Stimulated activated CD4-positive, alpha-beta T cell treated with anti-CD3 and anti-CD28 coated beads, Interleukin-15, amount 100 ng/mL, for 24 hours (primary cell): ENCODE results near the gene CRYGC.

Experiments
- DNase-seq: peaks from one replicate; pipeline ENCODE4 v3.0.0-alpha.2; 2020

CRYGC gene

DNA sequence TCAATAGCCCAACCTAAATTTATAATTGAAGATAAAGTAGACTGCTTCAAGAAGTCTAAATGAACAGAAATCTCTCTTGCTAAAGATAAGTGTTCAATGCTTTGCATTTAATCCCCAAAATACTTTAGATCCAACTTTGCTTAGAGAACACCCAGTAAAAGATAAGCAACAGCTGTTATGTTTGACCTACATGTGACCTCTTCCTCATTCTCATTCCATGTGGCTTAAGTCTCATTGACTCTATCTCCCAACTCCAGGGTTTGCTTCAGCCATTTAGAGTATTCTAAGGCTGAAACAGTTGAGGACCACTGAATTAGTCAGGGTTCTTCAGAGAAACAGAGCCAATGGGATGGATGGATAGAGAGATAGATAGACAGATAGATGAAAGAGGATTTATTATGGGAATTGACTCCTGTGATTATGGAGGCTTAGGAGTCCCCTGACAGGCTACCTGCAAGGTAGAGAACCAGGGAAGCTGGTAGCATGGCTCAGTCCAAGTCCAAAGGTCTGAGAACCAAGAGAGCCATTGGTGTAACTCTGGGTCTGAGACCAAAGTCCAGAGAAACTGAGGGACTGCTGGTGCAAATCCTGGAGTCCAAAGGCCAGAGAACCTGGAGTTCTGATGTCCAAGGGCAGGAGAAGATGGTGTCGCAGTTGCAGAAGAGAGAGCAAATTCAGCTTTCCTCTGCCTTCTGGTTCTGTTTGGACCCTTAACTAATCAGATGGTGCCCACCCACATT lies 37.4 kb downstream of the CRYGC start:
- DNase-seq: no peak

DNA sequence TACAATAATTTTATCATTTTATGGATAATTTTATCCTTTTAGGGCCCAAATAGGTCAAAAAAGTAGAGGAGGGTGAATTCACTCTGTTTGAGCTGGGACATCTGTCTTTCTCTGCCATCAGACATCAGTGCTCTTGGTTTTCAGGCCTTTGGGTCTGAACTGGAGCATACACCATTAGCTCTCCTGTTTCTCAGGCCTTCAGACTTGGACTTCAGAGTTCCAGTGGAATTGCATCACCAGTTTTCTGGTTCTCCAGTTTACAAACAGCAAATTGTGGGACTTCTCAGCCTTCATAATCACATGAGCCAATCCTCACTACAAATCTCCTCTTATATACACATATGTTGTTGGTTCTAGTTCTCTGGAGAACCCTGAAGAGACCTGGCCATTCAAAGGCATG lies 39.2 kb downstream of the CRYGC start:
- no peak for DNase-seq

DNA sequence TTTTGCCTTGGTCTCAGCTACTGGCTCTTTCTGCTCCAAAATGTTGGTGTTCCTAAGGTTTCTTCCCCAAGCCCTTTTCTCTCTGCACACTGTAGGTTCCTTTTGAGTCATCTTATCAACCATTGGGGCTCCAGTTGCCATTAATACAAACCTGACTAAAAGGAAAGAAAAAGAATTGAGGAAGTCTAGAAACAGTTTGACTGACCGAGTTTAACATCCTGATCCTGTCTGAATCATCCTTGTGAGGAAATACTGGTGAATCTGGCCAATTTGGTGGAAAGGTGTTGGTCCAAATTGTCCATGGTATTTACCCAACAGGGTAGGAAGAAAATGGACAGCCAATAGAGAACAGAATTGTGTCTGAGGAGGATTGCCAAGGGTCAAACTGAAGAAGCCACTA lies 43.6 kb downstream of the CRYGC start:
- no peak for DNase-seq

DNA sequence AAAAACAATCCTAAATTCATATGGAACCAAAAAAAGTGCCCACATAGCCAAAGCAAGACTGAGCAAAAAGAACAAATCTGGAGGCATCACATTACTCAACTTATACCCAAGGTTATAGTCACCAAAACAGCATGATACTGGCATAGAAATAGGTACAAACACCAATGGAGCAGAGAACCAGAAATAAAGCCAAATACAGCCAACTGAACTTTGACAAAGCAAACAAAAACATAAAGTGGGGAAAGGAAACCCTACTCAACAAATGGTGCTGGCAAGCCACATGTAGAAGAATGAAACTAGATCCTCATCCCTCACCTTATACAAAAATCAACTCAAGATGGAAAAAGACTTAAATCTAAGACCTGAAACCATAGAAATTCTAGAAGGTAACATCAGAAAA lies 45.8 kb downstream of the CRYGC start:
- no peak for DNase-seq
